ENCODE data around the gene CORO2A.

The CORO2A gene

DNA sequence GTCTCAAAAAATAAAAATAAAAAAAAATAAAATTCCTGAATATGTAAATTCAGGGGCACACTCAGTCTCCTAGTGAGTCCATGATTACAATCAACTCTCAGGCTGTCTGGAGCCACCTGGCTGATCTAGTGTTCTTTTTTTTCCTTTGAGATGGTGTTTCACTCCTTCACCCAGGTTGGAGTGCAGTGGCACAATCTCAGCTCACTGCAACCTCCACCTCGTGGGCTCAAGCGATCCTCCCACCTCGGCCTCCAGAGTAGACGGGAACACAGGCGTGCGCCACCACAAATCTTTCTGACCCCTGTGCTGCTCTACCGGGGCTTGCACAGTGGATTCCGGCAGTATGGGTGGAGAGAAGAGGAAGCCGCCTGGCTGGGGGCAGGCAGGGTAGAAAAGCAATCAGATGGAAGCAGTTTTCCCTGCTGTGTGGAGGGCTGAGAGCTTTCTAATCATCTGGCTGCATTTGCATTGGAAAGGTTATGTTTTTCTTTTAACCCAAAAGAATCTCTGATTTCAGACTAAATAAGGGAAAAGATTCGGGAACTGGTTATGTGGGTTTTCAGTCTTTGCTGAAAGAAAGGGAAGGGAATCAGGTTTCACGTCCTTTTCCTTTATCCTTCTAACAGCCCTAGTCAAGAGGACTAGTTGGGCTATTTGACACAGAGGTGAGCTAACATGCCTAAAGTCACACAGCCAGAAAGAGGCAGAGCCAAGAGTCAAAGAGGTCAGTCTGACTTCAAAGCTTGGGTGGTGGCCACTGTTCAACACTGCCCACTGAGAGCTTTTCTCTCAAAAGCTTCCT is 26.3 kb upstream of the CORO2A start:
- no peak for DNase-seq

DNA sequence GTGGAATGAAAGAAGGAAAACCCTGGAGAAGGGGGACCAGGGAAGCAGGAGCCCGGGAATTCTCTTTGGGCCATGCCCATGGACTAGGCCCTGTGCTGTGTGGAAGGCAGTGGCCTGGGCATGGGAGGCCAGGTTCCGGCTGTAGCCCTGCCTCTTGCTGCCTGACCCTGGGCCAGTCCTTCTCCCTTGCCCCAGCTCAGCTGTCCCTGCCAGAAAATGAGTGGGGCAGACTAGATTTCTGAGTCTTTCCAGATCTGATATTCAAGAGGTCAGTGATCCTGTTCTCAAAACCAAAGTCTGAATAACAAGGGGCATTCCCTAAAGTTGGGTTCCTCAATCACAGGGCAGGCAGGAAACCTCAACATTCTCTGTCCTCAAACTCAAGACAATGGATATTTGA is 24.8 kb upstream of the CORO2A start:
- no peak for DNase-seq

DNA sequence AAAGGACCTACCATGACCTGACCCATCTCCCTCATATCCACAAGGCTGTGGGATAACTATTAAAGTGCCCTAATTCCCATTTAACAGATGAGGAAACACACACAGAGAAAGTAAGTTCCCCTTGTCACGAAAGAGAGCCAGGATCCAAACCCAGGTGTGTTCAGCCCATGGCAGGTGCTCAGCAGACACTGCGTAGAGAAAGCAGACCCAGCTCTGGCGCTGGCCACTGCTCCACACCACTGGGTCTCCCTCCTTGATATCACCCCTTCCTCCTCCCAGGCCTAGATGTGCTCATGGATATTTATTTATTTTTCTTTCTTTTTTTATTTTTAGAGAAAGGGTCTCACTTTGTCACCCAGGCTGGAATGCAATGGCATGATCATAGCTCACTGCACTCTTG is 24.0 kb upstream of the CORO2A start:
- DNase-seq = no peak

DNA sequence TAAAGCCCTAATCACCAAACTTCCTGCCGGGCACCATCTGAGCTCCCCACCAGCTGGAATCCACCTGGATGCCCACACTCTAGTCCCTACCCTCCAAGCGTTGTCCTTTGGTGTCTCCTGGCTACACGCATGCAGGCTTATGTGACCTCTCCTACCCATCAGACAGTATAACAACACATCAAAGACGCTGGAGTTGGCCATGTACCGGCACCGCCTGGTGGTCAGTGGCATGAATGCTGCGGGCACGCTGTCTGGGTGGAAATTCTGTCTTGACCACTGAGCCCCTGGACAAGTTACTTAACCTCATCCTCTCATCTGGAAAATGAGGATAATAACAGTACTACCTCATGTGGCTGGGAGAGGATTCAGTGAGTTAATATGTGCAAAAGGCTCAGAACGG is 23.4 kb upstream of the CORO2A start:
- no peak for DNase-seq

DNA sequence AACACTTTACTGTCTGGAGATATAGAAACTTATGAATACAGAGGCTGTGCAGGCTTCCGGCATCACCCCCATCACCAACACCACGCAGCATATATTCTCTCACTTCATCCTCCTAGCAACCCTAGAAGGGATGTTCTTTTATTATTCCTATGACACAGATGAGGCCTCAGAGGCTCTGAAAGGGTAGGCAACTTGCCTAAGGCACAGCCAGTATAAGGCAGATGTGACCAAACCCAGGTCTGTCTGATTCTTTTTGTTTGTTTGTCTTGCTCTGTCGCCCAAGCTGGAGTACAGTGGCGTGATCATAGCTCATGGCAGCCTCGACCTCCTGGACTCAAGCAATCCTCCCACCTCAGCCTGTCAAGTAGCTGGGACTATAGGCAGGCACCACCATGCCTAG is 22.8 kb upstream of the CORO2A start:
- no peak for DNase-seq

DNA sequence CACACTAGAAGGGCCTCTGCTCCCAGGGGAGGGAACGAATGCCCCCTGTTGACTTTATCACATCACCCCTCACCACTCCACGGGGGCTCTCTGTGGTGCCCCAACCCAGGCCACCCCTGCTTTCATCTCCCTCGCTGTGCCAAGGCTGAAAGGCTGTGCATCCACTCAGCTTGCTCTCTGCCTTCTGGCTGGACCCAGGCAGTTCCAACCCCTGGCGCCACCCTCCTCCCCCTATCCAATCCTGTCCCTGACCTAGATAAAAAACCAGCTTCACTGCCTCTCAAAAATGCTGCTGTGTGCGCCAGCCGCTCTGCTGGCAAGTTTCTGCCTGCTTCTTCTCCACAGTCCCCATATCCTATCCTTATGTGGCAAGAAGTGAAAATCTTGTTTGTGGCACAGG is 22.4 kb upstream of the CORO2A start:
- DNase-seq = no peak

DNA sequence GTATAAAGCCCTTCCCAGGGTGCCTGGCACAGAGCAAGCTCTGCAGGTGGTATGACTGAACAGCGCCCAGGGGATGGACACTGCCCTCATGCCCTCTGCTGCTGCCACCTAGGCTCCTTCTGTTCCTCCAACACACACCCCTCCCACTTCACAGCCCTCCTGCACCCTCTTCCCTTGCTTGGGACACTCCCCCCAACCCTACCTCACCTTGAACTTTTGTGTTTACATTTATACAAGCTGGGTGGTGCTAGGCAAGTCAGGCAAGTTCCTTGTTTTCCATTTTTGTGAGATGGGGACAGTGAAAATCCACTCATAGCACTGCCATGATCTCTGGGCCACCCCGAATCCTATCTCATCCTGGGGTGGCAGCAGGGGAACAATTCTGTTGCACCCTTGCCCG is 18.8 kb upstream of the CORO2A start:
- DNase-seq = no peak

DNA sequence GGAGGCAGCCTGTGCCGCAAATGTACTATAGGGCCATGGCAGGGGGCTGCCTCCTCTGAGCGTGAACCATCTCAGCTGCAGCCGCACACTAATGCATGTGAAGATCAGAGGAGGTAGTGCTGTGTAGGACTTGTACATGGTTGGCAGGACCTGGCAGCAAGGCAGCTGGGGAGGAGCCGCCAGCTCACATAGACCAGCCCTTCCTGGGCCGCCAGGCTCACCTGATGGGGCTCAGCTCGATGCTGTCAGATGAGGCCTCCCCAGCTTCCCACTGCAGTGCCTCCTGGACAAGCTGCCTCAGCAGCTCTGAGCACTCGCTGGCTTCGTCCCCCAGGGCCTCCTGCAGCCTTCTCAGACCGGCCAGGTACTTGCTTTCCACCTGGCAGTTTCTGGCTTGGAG is 18.0 kb upstream of the CORO2A start:
- no peak for DNase-seq

DNA sequence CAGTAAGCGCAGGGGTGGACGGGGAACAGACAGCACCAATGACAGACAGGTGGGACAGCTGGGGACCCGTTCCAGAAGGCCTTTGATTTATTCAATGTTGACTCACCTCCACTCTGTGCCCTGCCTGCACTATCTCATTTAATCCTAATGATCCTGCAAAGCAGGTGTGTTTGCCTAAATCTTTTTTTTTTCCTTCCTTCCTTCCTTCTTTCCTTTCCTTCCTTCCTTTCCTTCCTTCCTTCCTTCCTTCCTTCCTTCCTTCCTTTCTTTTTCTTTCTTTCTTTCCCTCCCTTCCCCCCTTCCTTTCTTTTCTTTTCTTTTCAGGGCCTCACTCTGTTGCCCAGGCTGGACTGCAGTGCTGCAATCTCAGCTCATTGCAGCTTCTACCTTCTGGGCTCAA is 17.1 kb upstream of the CORO2A start:
- DNase-seq = no peak

DNA sequence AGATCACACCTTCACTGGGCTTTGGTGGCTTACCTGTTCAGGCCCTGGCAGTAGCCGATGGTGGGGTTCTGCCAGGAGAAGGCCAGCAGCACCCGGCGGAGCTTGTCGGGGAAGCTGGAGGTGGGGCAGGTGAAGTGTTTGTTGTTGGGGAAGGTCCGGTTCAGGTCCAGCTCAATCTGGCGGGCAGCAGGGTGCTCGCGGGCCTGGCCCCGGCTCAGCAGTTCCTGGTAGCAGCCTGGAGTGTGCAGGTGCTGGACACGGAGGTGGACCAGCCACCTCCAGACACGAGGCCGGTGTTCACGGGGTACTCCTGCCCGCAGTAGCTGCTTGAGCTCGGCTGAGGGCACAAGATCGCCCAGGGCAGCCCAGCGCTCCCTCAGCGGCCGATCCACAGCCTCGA is 16.2 kb upstream of the CORO2A start:
- DNase-seq = no peak

DNA sequence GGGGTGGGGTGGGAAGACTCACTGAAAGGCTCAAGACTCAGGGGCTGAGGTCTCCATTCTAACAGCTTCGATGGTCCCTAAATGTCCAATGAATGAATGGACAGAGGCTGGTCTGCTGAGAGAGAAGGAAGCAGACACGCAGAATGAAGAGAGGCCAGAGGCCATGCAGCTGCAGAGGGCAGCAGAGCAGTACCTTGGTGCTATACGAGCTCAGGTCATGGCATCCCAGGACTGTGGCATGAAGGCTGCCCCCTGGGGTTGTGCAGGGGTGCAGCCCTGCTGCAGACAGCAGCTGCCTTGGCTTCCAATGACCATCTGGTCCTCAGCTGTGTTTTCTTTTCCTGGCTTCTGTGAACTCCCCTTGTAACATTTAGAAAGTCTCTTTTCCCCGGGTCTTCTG is 15.2 kb upstream of the CORO2A start:
- no peak for DNase-seq

DNA sequence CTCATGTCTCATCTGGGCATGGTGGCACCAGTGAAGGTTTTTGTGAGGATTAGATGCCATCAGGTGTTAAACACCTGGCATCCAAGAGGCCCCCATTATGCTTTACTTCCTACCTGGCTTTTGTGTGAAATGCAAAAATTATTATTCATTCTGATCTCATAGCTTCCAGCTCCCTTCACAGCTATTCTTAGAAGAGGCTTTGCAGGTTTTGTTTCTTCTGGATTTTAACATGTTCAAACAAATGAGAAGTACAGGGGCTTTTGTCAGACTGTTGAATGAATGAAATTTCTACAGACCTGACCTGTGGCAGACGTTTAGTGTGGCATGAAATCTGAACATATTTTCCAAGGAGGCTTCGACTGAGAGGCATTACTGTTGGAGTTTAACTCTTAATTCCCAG is 14.3 kb upstream of the CORO2A start:
- no peak for DNase-seq

DNA sequence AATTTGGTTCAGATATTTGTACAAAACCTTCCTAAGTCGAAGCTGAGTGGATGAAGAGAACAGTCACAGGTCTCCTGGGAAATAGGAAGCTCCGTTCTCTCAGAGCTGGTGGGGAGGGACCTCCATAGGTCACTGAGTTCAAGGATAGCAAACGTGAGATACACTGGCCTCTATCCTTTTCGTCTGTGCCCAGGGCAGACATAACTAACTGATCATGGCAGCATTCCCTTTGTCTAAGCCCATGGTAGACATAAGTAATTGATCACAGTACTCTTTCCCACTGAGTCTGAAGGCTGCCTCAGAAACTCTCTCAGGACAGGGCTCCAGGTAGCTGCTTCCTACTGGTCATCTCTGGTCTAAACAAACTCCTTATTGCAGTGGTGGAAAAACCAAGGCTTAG is 12.3 kb upstream of the CORO2A start:
- DNase-seq = no peak

DNA sequence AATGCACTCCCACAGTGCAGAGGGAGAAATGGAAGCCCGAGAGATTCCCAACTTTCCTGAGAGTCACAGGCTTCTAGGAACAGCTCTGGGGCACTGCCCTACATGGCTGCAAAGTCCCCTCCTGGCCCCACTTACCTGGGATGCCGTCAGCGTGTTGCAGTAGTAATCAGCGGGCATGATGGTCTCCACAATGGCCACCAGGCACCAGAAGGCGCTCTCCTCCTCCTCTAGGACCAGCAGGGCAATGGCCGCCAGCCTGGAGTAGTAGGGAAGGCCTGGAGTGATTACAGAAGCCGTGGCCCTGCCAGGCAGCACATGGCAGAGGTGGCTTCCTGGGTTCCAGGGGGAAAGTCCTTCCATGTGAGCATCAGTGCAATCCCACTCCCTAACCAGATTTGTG is 10.7 kb upstream of the CORO2A start:
- no peak for DNase-seq

DNA sequence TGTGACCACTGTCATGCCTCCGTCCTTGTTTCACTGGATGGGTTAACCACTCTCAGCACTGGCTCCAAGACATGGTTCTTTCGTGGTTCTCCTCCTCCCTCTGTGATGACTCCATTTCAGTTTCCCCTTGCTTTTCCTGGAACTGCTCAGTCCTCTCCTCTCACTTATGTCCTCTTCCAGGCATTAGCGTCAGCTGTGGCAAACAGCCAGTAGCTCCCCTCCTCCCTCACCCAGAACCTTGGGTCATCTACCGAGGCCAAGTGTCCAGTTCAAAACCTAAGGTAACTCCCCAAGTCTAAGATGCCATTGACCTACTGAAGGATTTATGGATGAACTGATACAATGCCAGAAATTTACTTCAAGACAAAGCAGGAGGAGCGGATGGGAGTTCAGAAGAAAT is 9.8 kb upstream of the CORO2A start:
- DNase-seq = no peak

DNA sequence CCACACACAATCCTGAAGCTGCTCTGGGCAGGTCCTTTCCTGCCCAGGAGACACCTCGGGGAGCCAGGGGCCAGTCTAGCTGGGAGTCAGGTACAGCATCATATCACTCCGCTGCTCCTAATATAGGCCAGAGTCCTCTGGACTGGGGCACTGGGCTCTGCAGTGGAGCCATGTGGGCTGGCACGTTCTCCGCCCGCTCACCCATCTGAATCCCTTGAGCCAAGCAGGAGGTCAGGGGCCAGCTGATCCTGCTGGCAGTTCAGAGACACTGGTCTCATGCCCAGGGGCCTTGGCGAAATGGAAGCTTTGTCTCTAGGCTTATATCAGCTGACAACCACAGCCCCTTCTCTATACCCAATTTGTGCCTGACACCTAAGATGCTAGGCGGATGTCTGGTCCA is 9.3 kb upstream of the CORO2A start:
- DNase-seq = no peak

DNA sequence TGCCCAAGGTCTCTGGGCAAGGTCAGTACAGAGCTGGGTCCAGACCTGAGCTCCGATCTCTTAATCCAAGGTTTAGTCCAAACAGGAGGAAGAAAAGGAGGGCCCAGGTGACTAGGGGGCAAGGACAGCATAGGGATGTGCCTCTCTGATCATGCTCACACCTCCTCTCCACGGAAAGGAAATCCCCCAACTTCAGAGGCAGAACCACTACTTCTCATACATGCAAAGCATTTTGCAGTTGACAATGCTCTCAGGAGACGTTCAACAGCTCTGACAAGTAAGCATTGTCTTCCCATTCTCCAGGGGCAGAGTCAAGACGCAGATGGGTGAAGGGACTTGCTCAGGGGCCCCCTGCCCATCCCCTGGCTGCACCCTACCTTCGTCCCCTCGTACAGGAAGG is 8.7 kb upstream of the CORO2A start:
- DNase-seq = no peak

DNA sequence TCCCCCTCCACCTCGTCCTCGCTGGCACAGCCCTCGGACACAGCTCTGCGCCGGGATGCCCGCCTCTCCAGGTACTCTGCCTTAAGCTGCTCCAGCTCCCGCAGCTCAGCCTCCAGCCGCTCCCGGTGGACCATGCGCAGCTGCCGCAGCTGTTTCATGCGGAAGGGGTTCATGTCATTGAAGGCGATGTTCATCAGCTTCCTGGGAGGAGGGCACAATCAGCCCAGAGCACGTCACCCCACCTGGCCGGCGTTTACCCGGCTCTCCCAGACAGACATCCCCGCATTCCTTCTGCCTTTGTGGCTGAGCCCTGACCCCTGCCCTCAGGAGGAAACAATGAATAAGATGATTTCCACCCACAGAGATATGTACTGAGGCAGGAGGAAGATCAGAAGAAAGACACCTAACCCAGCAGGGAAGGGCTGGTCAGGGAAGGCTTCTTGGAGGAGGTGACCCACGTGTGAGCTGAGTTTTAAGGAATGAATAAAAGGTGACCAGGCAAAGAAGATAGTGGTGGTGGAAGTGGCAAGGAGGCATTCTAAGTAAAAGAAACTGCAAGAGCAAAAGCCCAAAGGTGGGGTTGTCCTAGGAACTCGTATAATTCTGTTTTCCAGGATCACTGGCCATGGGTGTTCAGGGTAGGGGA is 7.1 kb upstream of the CORO2A start:
- no peak for DNase-seq

DNA sequence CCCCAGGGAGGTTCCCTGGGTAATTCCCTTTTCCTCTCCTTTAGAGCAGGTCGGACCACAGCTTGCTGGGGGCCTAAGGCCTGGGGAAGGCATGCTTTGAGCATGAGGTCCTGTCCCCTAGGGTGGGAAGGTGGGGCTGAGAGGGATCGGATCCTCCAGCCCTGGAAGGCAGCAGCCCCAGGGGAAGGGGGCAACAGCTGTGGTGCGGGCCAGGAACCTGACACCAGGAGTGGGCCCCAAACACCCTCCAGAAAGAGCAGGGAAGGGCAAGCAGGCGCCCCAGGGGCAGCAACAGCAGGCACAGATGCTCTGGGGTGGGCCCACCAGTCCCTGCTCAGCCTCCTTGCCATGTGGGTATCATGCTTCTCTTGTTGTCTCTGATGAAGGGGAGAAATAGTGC is 3.2 kb upstream of the CORO2A start:
- DNase-seq = no peak

DNA sequence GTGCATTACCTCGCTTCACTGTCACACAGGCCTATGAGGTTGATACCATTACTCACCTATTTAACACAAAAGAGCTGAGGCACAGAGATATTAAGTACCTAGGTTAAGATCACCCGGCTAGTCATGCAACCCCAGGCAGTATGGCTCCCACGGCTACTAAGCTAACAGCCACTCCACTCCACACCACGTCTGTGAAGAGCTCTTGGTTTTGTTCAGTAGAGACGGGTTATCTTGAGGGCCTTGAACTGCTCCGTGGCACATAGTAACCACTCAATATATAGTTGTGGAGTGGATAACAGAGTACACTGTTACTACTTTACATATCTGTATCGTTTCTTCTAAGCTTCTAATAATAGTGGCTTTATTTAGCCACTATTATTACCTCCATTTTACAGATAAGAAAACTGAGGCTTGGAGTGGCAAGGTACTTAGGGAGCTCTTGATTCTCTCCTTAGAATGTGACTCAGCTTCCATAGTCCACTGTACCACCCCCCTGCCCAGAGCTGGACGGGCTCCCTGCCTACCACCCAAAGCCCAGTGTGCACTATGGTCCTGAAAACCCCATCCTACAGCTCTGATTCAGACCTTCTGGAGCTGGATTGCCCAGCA is 1.0 kb upstream of the CORO2A start:
- no peak for DNase-seq

DNA sequence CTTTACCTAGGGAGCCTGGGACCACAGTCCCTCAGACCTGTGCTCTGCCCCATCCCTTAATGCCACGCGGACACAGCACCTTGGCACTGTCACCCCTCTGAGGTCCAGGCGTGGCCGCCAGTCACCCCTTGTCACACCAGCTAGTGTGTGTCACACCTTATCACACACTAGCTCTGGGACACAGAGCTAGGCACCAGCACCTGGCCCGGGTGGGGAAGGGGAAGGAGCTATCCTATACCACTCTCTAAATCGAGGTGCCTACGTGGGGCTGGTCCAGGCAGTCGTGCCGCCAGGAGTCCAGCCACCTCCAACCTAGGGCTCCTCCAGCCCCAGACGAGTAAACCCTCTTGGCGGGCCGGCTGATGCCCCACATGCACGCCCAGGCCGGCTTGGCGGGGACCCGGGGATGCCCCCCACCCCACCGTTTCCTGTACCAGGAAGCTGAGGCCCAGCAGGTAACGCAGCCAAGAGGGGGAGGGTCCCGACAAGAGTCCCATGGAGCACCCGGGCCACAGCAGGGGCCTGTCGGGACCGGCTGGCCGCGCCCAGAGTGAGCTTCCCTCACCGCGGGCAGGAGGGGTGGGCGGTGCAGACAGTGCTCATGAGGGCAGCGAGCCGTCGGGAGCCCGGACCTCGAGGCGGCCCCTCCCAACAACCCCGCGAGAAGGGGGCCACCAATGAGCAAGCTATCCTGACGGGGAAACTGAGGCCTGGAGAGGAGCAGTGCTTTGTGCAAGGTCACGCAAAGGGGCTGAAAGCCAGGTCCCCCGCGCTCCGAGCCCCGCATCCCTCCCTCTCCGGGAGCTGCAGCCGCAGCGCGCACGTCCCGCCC is 550 bp downstream of the CORO2A start:
- DNase-seq = no peak

DNA sequence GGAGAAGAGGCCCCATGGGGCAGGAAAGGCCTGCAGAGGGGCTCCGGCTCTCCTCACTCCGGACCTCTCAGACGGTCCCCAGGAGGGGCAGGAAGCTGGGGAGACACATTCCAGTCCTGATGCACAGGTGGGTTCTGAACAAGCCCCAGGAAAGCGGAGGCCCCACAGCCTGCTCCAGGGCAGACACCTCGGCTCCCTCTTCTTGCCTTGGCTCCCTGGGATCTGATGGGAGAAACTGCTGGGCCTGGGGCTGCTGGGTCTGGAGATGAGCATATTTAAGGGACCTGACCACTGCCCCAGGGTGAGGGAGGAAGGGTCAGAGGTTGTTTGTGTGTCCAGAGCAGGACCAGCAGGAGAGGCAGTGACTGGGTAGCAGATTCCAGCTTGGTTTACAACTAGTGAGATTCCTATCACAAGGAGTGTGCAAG is 1.2 kb downstream of the CORO2A start:
- DNase-seq = no peak

DNA sequence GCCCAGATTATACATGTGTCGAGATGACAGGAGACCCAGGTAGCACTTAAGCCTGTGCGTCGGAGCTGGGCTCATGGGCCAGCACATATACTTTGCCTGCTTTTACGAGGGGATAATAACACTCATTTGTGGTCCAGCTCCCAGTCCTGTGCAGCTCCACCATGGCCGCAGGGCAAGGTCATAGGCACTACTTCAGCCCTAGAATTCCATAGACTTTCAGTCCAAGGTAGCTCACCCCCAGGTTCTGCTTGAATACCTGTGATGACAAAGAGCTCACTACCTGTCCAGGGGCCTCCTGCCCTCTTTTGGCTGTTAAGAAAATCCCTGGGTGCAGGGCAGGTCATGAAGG is 1.7 kb downstream of the CORO2A start:
- DNase-seq = no peak

DNA sequence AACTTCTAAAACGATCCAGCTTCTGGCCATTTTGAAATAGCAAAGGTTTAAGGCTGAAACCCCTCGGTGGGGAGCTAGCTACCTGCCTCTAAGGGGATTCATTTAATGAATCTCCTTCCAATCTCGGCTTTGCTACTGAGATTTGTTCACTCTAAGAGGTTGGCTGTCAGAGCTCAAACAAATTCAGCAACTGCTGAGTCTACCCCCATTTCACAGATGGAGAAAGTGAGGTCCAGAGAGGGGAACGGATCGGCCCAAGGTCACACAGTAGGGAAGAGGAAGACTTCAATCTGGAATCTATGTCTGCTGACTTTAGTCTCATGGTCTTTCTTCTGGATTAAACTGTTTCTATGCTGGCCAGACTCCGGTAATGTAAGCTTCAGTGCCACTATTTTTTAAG is 3.0 kb downstream of the CORO2A start:
- DNase-seq = no peak

Data from KG1 (cell line).